Measurements from ENCODE around the gene SIGLEC14. TPM values are rescaled to one million over a fixed set of nuclear protein-coding genes. Genes with fewer than 3 reads are reported as not detected.

The SIGLEC14 gene
- total RNA-seq, 1 experiment from 2014 or later, result not detected

- POLR2A ChIA-PET (ENCODE audit: unreplicated experiment), result no interaction called here
- BruUV-seq (replicated peaks), result no TSS peak
- TF ChIP-seq CTCF (conservative IDR thresholded peaks at IDR 0.05) (peak; percentile 81), EZH2 (IDR thresholded peaks at IDR 0.05; ENCODE audit: low read depth) (no peak)
Measured at GRCh38 chr19:51660975-51661600, 14.5 kb upstream of the SIGLEC14 start.

DNA sequence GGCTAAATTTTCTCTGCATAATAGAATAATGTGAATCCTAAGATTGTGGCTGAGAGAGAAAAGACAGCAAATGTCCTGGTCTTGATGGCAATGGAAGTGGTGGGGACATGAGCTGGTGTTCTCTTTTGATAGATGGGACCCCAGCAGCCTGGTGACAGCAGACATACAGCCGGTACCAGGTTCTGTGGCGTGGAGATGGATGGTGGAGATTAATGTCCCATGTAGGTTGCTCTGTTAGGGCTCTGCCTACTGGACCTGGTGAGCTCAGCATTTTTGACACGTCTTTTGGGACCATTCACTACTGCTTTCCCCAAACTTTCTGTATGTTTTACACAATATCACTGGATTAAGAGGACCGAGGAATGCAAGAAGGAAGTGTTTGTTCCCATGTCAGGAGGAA lies 8.2 kb upstream of the SIGLEC14 start:
- no peak for TF ChIP-seq EZH2 (IDR thresholded peaks at IDR 0.05; ENCODE audit: low read depth)
- TF ChIP-seq CTCF (conservative IDR thresholded peaks at IDR 0.05), result peak; percentile 41; the same call in 1 of the 2 replicates
- Histone ChIP-seq H4K20me1 (ENCODE audit: insufficient read depth) (no peaks in the 10 kb centered on the region), H3K4me2 (no peak overlapping the region), H3K27ac (no peak overlapping the region), H3K9me3 (ENCODE audit: insufficient read depth, low read depth) (no peaks in the 10 kb centered on the region), H3K4me1 (replicated peaks; ENCODE audit: insufficient read depth) (no peaks in the 10 kb centered on the region), H3K79me2 (ENCODE audit: low read depth) (no peaks in the 10 kb centered on the region), H3K27me3 (ENCODE audit: insufficient read depth, low read depth) (peaks cover 52% of the 10 kb centered on the region), H2AFZ (no peak overlapping the region), H3F3A (ENCODE audit: insufficient read depth, low read depth) (no peaks in the 10 kb centered on the region), H3K36me3 (ENCODE audit: low read depth) (no peaks in the 10 kb centered on the region), H3K9me2 (ENCODE audit: insufficient read depth) (no peaks in the 10 kb centered on the region), H3K4me3 (no peak overlapping the region)
- ChIA-PET POLR2A (ENCODE audit: unreplicated experiment) (no interaction called here), CTCF (no interaction called here)
- intact Hi-C loops (cut with micrococcal nuclease; ENCODE audit: unreplicated experiment), result loop anchor here (10.0 kb wide), 1 partner anchor 230 kb away; no protein-coding TSS in a partner anchor
- no TSS peak for BruUV-seq (replicated peaks)
- DNase-seq, result no peak

More at GRCh38 chr19:51660975-51661600, 14.5 kb upstream of the SIGLEC14 start:
- intact Hi-C loops (cut with micrococcal nuclease; ENCODE audit: unreplicated experiment), result loop anchor here (10.0 kb wide), 1 partner anchor 114 kb away; no protein-coding TSS in a partner anchor
- no peak overlapping the region for H2AFZ ChIP-seq
- H3K79me2 ChIP-seq (ENCODE audit: low read depth), result no peaks in the 10 kb centered on the region
- H3K4me2 ChIP-seq, result no peak overlapping the region
- H3K27ac ChIP-seq, result no peak overlapping the region
- H3F3A ChIP-seq (ENCODE audit: insufficient read depth, low read depth), result no peaks in the 10 kb centered on the region; the same call in 1 of the 2 replicates
- H4K20me1 ChIP-seq (ENCODE audit: insufficient read depth), result 0 out of 2 replicates have a peak, but pooled peaks cover 4% of the 10 kb centered on the region
- no peaks in the 10 kb centered on the region for H3K36me3 ChIP-seq (ENCODE audit: low read depth)
- peak; percentile 48 to 72 for DNase-seq
- H3K4me1 ChIP-seq (replicated peaks; ENCODE audit: insufficient read depth), result no peaks in the 10 kb centered on the region
- CTCF ChIA-PET, result interaction anchor here (0.5 to 1.5 kb wide), 12 partner anchors 11 to 519 kb away, joined by 3 to 4 read pairs (median 3); no protein-coding TSS in a partner anchor
- no peaks in the 10 kb centered on the region for H3K9me2 ChIP-seq (ENCODE audit: insufficient read depth)
- H3K9me3 ChIP-seq (ENCODE audit: insufficient read depth, low read depth), result no peaks in the 10 kb centered on the region
- no peak overlapping the region for H3K4me3 ChIP-seq
- H3K27me3 ChIP-seq (ENCODE audit: insufficient read depth, low read depth), result peaks cover 47% of the 10 kb centered on the region

DNA sequence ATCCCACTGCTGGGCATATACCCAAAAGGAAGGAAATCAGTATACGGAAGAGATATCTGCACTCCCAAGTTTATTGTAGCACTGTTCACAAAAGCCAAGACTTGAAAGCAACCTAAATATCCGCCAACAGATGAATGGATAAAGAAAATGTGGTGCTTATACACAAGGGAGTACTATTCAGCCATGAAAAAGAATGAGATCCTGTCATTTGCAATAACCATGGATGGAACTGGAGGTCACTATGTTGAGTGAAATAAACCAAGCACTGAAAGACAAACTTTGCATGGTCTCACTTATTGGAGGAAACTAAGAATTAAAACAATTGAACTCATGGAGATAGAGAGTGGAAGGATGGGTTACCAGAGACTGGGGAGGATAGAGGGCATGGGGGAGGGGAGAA lies 6.5 kb upstream of the SIGLEC14 start:
- H3K4me3 ChIP-seq, result no peak overlapping the region
- BruUV-seq (replicated peaks), result no TSS peak
- H3K9me3 ChIP-seq (ENCODE audit: insufficient read depth, low read depth), result no peaks in the 10 kb centered on the region
- peaks cover 56% of the 10 kb centered on the region for H3K27me3 ChIP-seq (ENCODE audit: insufficient read depth, low read depth)
- H3K27ac ChIP-seq, result no peak overlapping the region
- POLR2A ChIA-PET (ENCODE audit: unreplicated experiment), result no interaction called here
- TF ChIP-seq CTCF (conservative IDR thresholded peaks at IDR 0.05) (no peak), EZH2 (IDR thresholded peaks at IDR 0.05; ENCODE audit: low read depth) (no peak)
- no peaks in the 10 kb centered on the region for H3K36me3 ChIP-seq (ENCODE audit: low read depth)
- H3K4me2 ChIP-seq, result no peak overlapping the region
- no peaks in the 10 kb centered on the region for H3K4me1 ChIP-seq (replicated peaks; ENCODE audit: insufficient read depth)
- CTCF ChIA-PET, result no interaction called here
- no peaks in the 10 kb centered on the region for H3K9me2 ChIP-seq (ENCODE audit: insufficient read depth)
- intact Hi-C loops (cut with micrococcal nuclease; ENCODE audit: unreplicated experiment), result loop anchor here (10.0 kb wide), 1 partner anchor 228 kb away; no protein-coding TSS in a partner anchor
- H4K20me1 ChIP-seq (ENCODE audit: insufficient read depth), result no peaks in the 10 kb centered on the region
- H2AFZ ChIP-seq, result no peak overlapping the region
- DNase-seq, result no peak
- no peaks in the 10 kb centered on the region for H3F3A ChIP-seq (ENCODE audit: insufficient read depth, low read depth)
- no peaks in the 10 kb centered on the region for H3K79me2 ChIP-seq (ENCODE audit: low read depth)

All from PC-9 (cell line).